Stimulated activated CD8-positive, alpha-beta memory T cell treated with anti-CD3 and anti-CD28 coated beads, Interleukin-15, amount 100 ng/mL, for 48 hours (primary cell): ENCODE measurements around the gene IGF2BP3.
"Not testable (repeated sequence)": the region's sequence is repeated elsewhere in the genome, so short reads cannot be mapped to it uniquely, and the experiment has no call there.

Experiments
- DNase-seq, 2 donors: peaks; one replicate each; pipeline ENCODE4 v3.0.0-alpha.2; 2020; ENCODE audit warnings: low read depth in 2 of 2

IGF2BP3 gene

GRCh38 chr7:23422909-23423308 is 47.4 kb downstream of the IGF2BP3 start:
- DNase-seq: no peak

GRCh38 chr7:23422384-23422783 is 47.9 kb downstream of the IGF2BP3 start:
- no peak for DNase-seq

- DNase-seq: no peak
These were observed 50.4 kb downstream of the IGF2BP3 start for GRCh38 chr7:23419845-23420244.

- DNase-seq: no peak
These were observed 51.1 kb downstream of the IGF2BP3 start for GRCh38 chr7:23419160-23419559.

GRCh38 chr7:23418046-23418445 is 52.2 kb downstream of the IGF2BP3 start:
- no peak for DNase-seq

DNA sequence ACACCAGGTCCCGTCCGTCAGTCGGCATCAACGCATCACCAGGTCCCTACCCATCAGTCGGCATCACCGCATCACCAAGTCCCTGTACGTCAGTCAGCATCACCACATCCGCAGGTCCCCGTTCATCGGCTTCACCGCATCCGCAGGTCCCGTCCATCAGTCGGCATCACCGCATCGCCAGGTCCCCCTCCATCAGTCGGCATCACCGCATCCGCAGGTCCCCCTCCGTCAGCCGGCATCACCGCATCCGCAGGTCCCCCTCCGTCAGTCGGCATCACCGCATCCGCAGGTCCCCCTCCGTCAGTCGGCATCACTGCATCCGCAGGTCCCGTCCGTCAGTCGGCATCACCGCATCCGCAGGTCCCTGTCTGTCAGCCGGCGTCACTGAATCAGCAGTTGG is 55.1 kb downstream of the IGF2BP3 start:
- DNase-seq: no peak

DNA sequence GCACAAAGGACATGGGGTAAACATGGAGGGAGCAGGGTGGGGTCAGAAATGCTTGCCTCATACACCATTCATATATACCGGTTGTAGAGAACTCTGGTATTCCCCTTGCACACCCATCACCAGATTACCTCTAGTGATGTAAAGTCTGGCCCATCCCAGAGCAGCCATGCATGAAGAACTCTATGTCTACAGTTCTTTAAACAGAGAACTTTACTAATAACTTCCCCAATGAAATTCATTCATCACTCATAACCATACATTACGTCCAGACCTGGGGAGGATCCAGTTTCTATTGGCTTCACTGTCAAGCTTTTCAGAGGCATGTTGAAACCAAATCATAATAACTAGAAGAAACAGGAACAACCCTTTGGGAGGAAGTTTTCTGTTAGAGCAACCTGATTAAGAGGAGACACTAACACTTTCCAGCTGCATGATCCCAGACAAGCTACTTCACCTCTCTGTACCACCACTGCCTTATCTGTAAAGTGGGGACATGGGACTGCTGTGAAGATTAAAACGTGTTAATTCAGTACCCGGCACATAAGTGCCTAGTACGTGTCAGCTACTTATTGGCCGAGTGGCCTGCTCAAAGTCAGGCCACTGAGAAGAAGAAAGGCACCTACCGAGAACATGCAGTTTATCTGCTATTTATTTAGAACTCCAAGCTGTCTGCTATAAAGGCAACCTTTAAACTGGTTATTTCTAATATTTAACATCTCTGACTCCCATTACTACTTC is 59.7 kb downstream of the IGF2BP3 start:
- DNase-seq: no peak

GRCh38 chr7:23406564-23406963 is 63.7 kb downstream of the IGF2BP3 start:
- not testable (repeated sequence) for DNase-seq

- no peak for DNase-seq
These were observed 65.1 kb downstream of the IGF2BP3 start for GRCh38 chr7:23405240-23405618.

- DNase-seq: no peak
These were observed 65.6 kb downstream of the IGF2BP3 start for GRCh38 chr7:23404546-23405239.

DNA sequence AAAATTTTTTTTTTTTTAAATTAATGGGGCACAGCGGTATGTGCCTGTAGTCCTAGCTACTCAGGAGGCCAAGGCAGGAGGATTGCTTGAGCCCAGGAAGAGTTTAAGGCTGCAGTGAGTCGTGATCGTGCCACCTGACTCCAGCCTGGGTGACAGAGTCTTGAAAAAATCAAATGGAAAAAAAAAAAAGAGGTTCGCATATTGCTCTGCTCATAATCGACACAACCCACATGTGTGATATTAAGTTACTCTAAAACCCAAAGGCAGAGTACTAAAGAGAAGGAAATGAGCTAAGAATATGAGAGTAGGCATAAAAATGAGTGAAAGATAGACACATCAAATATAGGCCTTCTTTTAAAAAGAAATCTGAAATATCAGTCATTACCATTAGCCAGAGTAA is 66.3 kb downstream of the IGF2BP3 start:
- no peak for DNase-seq

GRCh38 chr7:23398090-23398489 is 72.2 kb downstream of the IGF2BP3 start:
- DNase-seq: not testable (repeated sequence)

- no peak for DNase-seq
These were observed 73.0 kb downstream of the IGF2BP3 start for GRCh38 chr7:23397241-23397640.

- DNase-seq: no peak
These were observed 73.9 kb downstream of the IGF2BP3 start for GRCh38 chr7:23396222-23397015.

DNA sequence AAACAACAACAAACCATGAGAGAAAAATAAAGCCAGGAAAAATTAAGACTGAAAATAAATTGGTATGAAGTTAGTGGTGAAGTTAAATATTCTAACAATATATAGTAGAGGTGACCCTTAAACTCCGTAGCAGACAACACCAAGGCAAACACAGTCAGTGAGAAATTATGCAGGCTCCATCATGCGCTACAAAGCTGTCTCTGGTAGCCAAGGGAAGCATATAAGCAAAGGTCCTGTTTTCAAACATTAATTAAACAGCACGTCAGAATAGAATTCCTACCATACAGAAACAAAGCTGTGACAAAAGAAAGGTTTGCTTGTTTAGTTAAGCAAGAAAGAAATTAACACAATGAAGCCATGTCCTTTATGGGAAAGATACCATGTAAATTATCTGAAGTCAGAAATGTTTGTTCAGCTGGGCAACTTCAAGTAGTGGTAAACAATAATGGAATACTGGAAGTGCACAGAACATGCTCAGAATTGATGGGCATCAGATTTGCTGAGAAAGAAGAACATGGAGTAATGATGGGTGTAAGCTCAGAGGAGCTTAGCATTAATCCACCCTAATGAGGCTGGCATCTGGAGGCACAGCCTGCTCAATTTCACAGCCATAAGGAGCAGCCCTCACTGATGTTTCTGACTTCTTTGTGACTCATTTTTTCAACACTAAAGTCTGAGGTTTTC is 75.7 kb downstream of the IGF2BP3 start:
- DNase-seq: no peak

DNA sequence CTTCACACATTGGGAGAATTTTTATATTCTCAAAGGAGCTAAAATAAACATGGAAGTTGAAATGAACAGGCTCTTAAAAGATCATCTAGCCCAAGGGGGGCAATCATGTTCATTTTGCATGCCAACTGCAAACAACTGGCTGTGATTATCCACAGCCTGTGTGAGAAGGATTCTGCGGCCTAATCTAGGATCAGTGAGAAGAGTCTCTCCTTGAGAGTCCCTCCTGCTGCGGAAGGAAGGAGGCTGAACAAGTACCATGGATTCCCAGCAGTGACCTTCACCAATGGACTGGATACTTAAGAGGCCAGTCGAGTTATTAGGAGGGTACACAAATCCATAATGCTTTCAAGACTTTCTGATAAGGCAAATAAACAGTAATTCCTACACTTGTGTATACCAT is 76.7 kb downstream of the IGF2BP3 start:
- DNase-seq: no peak

- no peak for DNase-seq
These were observed 80.6 kb downstream of the IGF2BP3 start for GRCh38 chr7:23389701-23390100.

DNA sequence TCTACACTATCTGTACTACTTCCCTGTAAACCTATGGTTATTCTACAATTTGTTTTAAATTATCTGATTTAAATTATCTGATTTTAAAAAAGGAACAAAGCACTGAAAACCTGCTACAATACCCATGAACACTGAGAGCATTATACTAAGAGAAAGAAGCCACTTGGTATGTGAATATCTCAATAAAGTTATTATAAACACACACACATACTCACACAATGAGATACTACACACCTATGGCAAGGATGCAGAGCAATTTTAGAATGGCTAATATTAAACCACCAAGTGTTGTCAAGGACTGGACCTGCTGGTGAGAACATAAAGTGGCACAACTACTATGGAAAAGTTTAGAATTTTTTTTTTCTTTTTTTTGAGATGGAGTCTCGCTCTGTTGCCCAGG is 82.7 kb downstream of the IGF2BP3 start:
- DNase-seq: no peak

DNA sequence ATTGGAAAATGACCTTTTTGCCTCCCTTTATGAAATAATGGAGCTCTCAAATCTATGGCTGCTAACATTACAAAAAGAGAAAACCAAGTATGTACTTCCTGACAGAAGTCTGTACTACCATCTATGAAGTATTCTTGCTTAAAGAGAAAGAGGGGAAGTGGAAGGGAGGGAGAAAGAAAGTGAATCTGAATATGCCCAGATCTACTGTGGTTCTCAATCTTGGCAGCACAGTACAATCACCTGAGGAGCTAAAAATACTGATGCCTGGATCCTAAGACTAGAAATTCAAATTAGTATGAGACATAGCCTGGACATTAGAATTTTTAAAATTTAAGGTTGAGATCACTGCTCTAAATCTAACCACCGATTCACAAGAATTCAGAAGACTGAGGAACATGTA is 85.2 kb downstream of the IGF2BP3 start:
- no peak for DNase-seq

DNA sequence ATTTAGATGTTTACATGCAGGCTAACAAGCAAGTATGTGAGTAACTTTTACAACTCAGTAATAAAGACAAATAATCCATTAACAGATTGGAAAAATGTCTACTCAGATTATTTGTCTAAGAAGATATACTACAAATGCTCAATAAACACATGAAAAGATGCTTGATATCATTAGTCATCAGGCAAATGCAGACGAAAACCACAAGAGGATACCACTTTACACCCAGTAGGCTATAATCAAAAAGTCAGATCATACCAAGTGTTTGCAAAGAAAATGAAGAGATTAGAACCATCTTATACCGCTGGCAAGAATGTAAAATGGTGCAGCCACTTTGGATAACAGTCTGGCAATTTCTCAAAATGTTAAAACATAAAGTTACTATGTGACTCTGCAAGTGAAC is 87.1 kb downstream of the IGF2BP3 start:
- no peak for DNase-seq

GRCh38 chr7:23380961-23381360 is 89.3 kb downstream of the IGF2BP3 start:
- DNase-seq: no peak

- DNase-seq: no peak
These were observed 89.7 kb downstream of the IGF2BP3 start for GRCh38 chr7:23380556-23380955.
